WTC11 (cell line): ENCODE data around the gene UCHL5. TPM values are rescaled to one million over a fixed set of nuclear protein-coding genes. Genes with fewer than 3 reads are reported as not detected.

Experiments
- ATAC-seq: fragments of 200-7000 bp; cut with Tn5 transposase; 2 replicates; pipeline ENCODE4 v1.10.0; 2021; ENCODE audit warnings: mild to moderate bottlenecking, moderate library complexity
- CTCF ChIA-PET: fragments of 300-600 bp; sonication (Branson Sonifier 250); formaldehyde crosslinking; loops from one replicate; lab custom pipeline; 2021; ENCODE audit warnings: antibody characterized with exemption; lab: Charles Lee
- POLR2A ChIA-PET: fragments of 350-600 bp; sonication (Branson Sonifier 250); formaldehyde crosslinking; loops from one replicate; lab custom pipeline; 2021; ENCODE audit warnings: antibody characterized with exemption; lab: Charles Lee
- DNase-seq: peaks from one replicate; pipeline ENCODE4 v3.0.0; 2021; ENCODE audit warnings: low spot score
- H3K27ac Mint-ChIP-seq: 2 replicates; pipeline ENCODE4 v1.8.0; 2021; ENCODE audit warnings: mixed read lengths
- H3K27me3 Mint-ChIP-seq: 2 replicates; pipeline ENCODE4 v1.8.0; 2021; ENCODE audit warnings: low read depth, mild to moderate bottlenecking, moderate library complexity, mixed read lengths
- H3K36me3 Mint-ChIP-seq: 2 replicates; pipeline ENCODE4 v1.8.0; 2021; ENCODE audit warnings: mixed read lengths
- H3K4me1 Mint-ChIP-seq: 2 replicates; pipeline ENCODE4 v1.8.0; 2022; ENCODE audit warnings: mixed read lengths
- H3K4me3 Mint-ChIP-seq: 2 replicates; pipeline ENCODE4 v1.8.0; 2021; ENCODE audit warnings: mild to moderate bottlenecking, moderate library complexity, mixed read lengths
- H3K9me3 Mint-ChIP-seq: 2 replicates; pipeline ENCODE4 v1.8.0; 2021; ENCODE audit warnings: mixed read lengths
- CBFB ChIP-seq: sonication (generic); formaldehyde crosslinking; IDR thresholded peaks from 2 replicates; pipeline ENCODE4 v1.8.1; 2022; ENCODE audit warnings: mild to moderate bottlenecking, low read depth, missing genetic modification reagents
- EMX1 ChIP-seq: fragments of 250-450 bp; sonication (Bioruptor Pico); IDR thresholded peaks from 2 replicates; pipeline ENCODE4 v1.8.0; 2021; ENCODE audit warnings: mild to moderate bottlenecking
- FOXJ3 ChIP-seq: sonication (generic); formaldehyde crosslinking; IDR thresholded peaks from 2 replicates; pipeline ENCODE4 v1.9.0; 2021; ENCODE audit warnings: missing genetic modification reagents, mild to moderate bottlenecking, borderline replicate concordance
- FOXP1 ChIP-seq: sonication (generic); formaldehyde crosslinking; IDR thresholded peaks from 2 replicates; pipeline ENCODE4 v1.8.0; 2022; ENCODE audit warnings: missing genetic modification reagents, mild to moderate bottlenecking, moderate library complexity, borderline replicate concordance
- HMGA2 ChIP-seq: fragments of 250-450 bp; sonication (Bioruptor Pico); IDR thresholded peaks from 2 replicates; pipeline ENCODE4 v1.4.0; 2021; ENCODE audit warnings: mild to moderate bottlenecking, moderate library complexity
- MYBL2 ChIP-seq: sonication (generic); formaldehyde crosslinking; IDR thresholded peaks from 2 replicates; pipeline ENCODE4 v1.8.1; 2023; ENCODE audit warnings: mild to moderate bottlenecking, moderate library complexity, missing genetic modification reagents
- OVOL2 ChIP-seq: fragments of 250-450 bp; sonication (Bioruptor Pico); IDR thresholded peaks from 2 replicates; pipeline ENCODE4 v1.9.0; 2021; ENCODE audit warnings: mild to moderate bottlenecking, borderline replicate concordance
- PRRX2 ChIP-seq: fragments of 250-450 bp; sonication (Bioruptor Pico); IDR thresholded peaks from 2 replicates; pipeline ENCODE4 v1.8.0; 2021; ENCODE audit warnings: mild to moderate bottlenecking
- RELA ChIP-seq: sonication (generic); formaldehyde crosslinking; IDR thresholded peaks from 2 replicates; pipeline ENCODE4 v1.8.1; 2022; ENCODE audit warnings: missing genetic modification reagents, mild to moderate bottlenecking, borderline replicate concordance
- RORB ChIP-seq: fragments of 250-450 bp; sonication (Bioruptor Pico); IDR thresholded peaks from 2 replicates; pipeline ENCODE4 v1.9.0; 2021; ENCODE audit warnings: mild to moderate bottlenecking
- SOX15 ChIP-seq: fragments of 250-450 bp; sonication (Bioruptor Pico); IDR thresholded peaks from 2 replicates; pipeline ENCODE4 v1.9.0; 2021; ENCODE audit warnings: mild to moderate bottlenecking
- TEAD1 ChIP-seq: sonication (generic); formaldehyde crosslinking; IDR thresholded peaks from 2 replicates; pipeline ENCODE4 v1.8.0; 2022; ENCODE audit warnings: mild to moderate bottlenecking, missing genetic modification reagents
- TEAD4 ChIP-seq: sonication (generic); formaldehyde crosslinking; IDR thresholded peaks from 2 replicates; pipeline ENCODE4 v1.8.0; 2022; ENCODE audit warnings: mild to moderate bottlenecking, missing genetic modification reagents
- ZNF121 ChIP-seq: sonication (generic); formaldehyde crosslinking; IDR thresholded peaks from 2 replicates; pipeline ENCODE4 v1.8.0; 2023; ENCODE audit warnings: missing genetic modification reagents
- ZNF317 ChIP-seq: sonication (generic); formaldehyde crosslinking; IDR thresholded peaks from 2 replicates; pipeline ENCODE4 v1.8.1; 2023; ENCODE audit warnings: low read depth, mild to moderate bottlenecking, moderate library complexity, missing genetic modification reagents, borderline replicate concordance
- ZNF423 ChIP-seq: fragments of 250-450 bp; sonication (Bioruptor Pico); IDR thresholded peaks from 2 replicates; pipeline ENCODE4 v2.1.2; 2022; ENCODE audit warnings: mild to moderate bottlenecking, moderate library complexity
- total RNA-seq: library from RNA; stranded (reverse); gene quantifications from 3 replicates; pipeline ENCODE4 v1.2.3, GENCODE V29; 2021
- TF ChIP-seq, protein P1 (sequence below): sonication (generic); formaldehyde crosslinking; IDR thresholded peaks from 2 replicates; pipeline ENCODE4 v1.8.1; 2023; ENCODE audit warnings: mild to moderate bottlenecking, missing genetic modification reagents
- TF ChIP-seq, protein P2 (sequence below): fragments of 250-450 bp; sonication (Bioruptor Pico); IDR thresholded peaks from 2 replicates; pipeline ENCODE4 v1.9.0; 2021; ENCODE audit warnings: mild to moderate bottlenecking
- TF ChIP-seq, protein P3 (sequence below): sonication (generic); formaldehyde crosslinking; IDR thresholded peaks from 2 replicates; pipeline ENCODE4 v1.8.0; 2022; ENCODE audit warnings: missing genetic modification reagents
- TF ChIP-seq, protein P4 (sequence below): fragments of 250-450 bp; sonication (Bioruptor Pico); IDR thresholded peaks from 2 replicates; pipeline ENCODE4 v1.9.0; 2021; ENCODE audit warnings: mild to moderate bottlenecking
- TF ChIP-seq, protein P5 (sequence below): sonication (generic); formaldehyde crosslinking; IDR thresholded peaks from 2 replicates; pipeline ENCODE4 v1.8.1; 2022; ENCODE audit warnings: low read depth, mild to moderate bottlenecking, moderate library complexity, missing genetic modification reagents, borderline replicate concordance

UCHL5 gene
- total RNA-seq, 1 experiment from 2014 or later = 41.5 TPM

DNA sequence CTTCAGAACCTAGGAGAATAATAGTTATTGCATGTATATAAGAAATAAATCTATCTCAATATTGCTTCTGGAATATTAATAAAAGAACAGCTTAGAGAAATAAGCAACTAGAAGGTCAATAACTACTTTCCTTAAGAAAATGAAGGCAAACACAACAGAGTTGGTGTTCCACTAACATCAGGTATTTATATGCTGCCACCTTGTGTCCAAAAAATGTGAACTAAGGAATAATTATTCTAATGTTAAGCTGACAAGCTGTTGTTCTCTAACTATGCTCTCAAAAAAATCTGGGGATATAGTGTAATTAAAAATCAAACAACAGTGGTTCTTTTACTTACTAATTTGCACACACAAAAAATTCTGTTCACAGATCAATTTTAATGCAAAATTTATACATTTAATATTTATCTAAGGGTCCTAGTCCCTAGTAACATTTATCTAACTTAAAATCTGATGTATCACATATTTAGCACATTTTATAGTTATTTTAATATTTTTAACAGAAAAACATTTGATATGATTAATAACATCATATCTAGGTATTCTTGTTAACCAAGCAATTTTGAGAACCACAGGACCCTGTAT, 39.6 kb downstream of the UCHL5 start (continued):
- TF ChIP-seq, protein P1, sequence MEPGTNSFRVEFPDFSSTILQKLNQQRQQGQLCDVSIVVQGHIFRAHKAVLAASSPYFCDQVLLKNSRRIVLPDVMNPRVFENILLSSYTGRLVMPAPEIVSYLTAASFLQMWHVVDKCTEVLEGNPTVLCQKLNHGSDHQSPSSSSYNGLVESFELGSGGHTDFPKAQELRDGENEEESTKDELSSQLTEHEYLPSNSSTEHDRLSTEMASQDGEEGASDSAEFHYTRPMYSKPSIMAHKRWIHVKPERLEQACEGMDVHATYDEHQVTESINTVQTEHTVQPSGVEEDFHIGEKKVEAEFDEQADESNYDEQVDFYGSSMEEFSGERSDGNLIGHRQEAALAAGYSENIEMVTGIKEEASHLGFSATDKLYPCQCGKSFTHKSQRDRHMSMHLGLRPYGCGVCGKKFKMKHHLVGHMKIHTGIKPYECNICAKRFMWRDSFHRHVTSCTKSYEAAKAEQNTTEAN (CRISPR knock-in tag) = no peak
- no peak for TF ChIP-seq TEAD4 (CRISPR knock-in tag)
- TF ChIP-seq EMX1 (CRISPR knock-in tag) = no peak
- TF ChIP-seq, protein P2, sequence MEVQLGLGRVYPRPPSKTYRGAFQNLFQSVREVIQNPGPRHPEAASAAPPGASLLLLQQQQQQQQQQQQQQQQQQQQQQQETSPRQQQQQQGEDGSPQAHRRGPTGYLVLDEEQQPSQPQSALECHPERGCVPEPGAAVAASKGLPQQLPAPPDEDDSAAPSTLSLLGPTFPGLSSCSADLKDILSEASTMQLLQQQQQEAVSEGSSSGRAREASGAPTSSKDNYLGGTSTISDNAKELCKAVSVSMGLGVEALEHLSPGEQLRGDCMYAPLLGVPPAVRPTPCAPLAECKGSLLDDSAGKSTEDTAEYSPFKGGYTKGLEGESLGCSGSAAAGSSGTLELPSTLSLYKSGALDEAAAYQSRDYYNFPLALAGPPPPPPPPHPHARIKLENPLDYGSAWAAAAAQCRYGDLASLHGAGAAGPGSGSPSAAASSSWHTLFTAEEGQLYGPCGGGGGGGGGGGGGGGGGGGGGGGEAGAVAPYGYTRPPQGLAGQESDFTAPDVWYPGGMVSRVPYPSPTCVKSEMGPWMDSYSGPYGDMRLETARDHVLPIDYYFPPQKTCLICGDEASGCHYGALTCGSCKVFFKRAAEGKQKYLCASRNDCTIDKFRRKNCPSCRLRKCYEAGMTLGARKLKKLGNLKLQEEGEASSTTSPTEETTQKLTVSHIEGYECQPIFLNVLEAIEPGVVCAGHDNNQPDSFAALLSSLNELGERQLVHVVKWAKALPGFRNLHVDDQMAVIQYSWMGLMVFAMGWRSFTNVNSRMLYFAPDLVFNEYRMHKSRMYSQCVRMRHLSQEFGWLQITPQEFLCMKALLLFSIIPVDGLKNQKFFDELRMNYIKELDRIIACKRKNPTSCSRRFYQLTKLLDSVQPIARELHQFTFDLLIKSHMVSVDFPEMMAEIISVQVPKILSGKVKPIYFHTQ (CRISPR knock-in tag) = no peak

DNA sequence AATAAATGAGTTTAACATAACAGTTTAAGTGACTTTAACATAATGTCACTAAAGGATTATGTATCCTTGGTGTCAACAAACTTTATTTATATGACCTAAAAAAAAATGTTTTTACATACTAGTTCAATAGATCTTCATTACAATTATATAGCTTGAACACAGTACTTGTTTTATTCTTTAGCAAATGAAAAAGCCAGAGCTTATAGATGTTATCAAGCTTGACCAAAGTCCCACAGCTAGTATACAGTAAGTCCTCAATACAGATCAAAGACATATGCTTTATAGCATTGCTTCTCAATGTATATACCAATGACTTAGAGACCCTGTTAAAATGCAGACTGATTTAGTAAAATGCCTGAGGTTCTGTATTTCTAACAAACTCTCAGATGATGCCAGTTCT, 42.4 kb downstream of the UCHL5 start:
- TF ChIP-seq ZNF423 (CRISPR knock-in tag) (no peak), PRRX2 (CRISPR knock-in tag) (no peak), ZNF317 (CRISPR knock-in tag) (no peak), FOXJ3 (no peak), RELA (CRISPR knock-in tag) (no peak), FOXP1 (CRISPR knock-in tag) (no peak), OVOL2 (CRISPR knock-in tag) (no peak), CBFB (CRISPR knock-in tag) (no peak), RORB (no peak), HMGA2 (CRISPR knock-in tag) (no peak), ZNF121 (CRISPR knock-in tag) (no peak), SOX15 (CRISPR knock-in tag) (no peak), MYBL2 (no peak), TEAD1 (no peak)
- TF ChIP-seq, protein P3, sequence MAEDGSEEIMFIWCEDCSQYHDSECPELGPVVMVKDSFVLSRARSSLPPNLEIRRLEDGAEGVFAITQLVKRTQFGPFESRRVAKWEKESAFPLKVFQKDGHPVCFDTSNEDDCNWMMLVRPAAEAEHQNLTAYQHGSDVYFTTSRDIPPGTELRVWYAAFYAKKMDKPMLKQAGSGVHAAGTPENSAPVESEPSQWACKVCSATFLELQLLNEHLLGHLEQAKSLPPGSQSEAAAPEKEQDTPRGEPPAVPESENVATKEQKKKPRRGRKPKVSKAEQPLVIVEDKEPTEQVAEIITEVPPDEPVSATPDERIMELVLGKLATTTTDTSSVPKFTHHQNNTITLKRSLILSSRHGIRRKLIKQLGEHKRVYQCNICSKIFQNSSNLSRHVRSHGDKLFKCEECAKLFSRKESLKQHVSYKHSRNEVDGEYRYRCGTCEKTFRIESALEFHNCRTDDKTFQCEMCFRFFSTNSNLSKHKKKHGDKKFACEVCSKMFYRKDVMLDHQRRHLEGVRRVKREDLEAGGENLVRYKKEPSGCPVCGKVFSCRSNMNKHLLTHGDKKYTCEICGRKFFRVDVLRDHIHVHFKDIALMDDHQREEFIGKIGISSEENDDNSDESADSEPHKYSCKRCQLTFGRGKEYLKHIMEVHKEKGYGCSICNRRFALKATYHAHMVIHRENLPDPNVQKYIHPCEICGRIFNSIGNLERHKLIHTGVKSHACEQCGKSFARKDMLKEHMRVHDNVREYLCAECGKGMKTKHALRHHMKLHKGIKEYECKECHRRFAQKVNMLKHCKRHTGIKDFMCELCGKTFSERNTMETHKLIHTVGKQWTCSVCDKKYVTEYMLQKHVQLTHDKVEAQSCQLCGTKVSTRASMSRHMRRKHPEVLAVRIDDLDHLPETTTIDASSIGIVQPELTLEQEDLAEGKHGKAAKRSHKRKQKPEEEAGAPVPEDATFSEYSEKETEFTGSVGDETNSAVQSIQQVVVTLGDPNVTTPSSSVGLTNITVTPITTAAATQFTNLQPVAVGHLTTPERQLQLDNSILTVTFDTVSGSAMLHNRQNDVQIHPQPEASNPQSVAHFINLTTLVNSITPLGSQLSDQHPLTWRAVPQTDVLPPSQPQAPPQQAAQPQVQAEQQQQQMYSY (CRISPR knock-in tag) = no peak
- TF ChIP-seq, protein P1 (CRISPR knock-in tag) = no peak
- TF ChIP-seq, protein P4, sequence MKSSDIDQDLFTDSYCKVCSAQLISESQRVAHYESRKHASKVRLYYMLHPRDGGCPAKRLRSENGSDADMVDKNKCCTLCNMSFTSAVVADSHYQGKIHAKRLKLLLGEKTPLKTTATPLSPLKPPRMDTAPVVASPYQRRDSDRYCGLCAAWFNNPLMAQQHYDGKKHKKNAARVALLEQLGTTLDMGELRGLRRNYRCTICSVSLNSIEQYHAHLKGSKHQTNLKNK (CRISPR knock-in tag) = no peak
- TF ChIP-seq, protein P5, sequence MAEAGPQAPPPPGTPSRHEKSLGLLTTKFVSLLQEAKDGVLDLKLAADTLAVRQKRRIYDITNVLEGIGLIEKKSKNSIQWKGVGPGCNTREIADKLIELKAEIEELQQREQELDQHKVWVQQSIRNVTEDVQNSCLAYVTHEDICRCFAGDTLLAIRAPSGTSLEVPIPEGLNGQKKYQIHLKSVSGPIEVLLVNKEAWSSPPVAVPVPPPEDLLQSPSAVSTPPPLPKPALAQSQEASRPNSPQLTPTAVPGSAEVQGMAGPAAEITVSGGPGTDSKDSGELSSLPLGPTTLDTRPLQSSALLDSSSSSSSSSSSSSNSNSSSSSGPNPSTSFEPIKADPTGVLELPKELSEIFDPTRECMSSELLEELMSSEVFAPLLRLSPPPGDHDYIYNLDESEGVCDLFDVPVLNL (CRISPR knock-in tag) = no peak
- no peaks in the 10 kb centered on the region for H3K27me3 Mint-ChIP-seq
- ATAC-seq = no peak
- H3K9me3 Mint-ChIP-seq = no peaks in the 10 kb centered on the region
- peaks cover 2% of the 10 kb centered on the region; the same call in 1 of the 2 replicates for H3K36me3 Mint-ChIP-seq
- H3K4me3 Mint-ChIP-seq = no peak overlapping the region
- ChIA-PET CTCF (no interaction called here), POLR2A (no interaction called here)
- H3K4me1 Mint-ChIP-seq = no peaks in the 10 kb centered on the region
- no peak overlapping the region for H3K27ac Mint-ChIP-seq
- DNase-seq = no peak
